HG02943 (cell line): ENCODE data around the gene FKBP11.
A peak's percentile ranks its signal among the peaks of the same experiment; 100 is the strongest.

ENCODE experiments used
- ATAC-seq: cut with Tn5 transposase; IDR thresholded peaks from one replicate; pipeline ENCODE4 v1.9.1; 2021; ENCODE audit warnings: mild to moderate bottlenecking, low read depth, moderate library complexity; ENCODE audit not compliant: unreplicated experiment

Gene FKBP11

DNA sequence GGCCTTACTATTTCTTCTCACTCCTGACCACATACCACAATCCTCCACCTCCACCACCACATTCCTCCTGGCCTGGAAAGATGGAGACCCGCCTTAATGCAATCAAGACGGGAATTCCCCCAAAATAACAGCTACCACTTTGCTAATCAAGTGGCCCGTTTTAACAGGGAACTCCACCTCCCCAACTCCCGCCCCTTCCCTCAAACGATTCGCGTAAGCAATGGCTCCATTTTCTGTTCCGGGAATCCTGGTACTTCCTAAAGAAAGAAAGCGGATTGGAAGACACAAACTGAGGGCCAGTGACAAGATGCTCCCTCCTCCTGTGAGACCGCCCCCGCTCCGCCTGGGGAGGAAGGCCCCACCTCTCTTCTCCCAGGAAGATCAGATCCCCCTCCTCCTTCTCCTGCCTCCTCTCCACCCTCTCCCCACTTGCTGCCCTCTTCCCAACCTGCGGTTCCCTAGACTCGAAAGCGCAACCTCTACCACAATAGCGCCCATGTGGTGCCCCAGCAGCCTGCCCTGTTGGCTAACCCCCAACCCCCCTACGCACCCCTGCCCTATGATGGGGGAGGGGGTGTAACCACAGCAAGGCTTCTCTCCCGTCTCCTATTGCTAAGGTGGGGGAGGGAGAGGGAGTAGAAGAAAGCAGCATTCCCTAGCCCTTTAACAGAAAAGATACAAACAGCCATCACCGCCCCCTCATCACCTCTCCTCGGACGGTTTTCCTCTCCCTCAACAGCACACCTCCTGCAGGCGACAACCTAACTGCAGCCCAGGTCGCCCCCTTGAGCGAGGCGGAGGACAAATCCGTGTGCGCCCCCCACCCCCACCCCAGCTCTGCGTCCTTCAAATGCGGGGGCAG lies 31.2 kb upstream of the FKBP11 start:
- peak; percentile 21 for ATAC-seq

DNA sequence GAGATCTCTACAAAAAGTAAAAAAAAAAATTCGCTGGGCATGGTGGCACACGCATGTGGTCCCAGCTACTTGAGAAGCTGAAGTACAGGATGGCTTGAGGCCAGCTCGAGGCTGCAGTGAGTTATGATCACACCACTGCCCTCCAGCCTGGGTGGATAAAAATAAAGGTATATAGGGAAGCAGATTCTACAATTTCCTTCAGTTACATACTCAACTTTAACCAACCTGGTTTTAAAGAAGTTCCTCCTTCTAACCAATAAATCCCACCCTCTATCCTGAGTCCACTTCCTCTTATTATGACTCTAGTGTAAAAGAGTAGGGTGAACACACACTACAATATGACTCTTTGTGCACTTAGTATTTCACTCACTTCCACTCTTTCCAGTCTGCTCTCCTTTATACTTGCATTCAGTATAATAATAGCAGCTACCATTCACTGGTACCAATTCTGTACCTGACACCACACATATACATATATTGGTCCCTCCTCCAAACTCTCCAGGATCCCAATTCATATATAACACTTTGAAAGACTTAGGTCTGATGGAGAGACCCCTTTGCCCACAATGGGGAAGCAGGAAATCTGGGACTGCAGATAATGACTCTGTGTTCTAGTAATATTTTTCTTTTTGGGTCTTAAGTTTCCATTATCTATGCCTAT lies 29.7 kb upstream of the FKBP11 start:
- ATAC-seq: no peak

DNA sequence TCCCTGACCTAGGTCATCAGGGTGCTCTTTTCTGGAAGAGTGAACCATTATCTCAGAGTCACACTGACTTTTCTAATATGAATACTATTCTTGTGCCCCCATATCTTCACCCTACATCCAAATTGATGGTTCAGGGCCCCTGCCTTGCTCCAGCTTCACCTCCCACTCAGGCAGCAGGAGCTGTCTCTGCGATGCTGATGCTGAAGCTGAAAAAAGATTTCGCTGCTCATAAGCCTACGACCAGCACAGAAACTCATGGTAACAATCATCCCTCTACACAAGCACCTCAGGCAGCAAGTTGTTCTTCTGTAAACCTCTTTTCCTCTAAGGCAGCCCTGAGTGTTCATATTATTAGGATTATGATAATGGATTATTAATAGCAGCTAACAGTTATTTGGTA lies 28.8 kb upstream of the FKBP11 start:
- no peak for ATAC-seq

DNA sequence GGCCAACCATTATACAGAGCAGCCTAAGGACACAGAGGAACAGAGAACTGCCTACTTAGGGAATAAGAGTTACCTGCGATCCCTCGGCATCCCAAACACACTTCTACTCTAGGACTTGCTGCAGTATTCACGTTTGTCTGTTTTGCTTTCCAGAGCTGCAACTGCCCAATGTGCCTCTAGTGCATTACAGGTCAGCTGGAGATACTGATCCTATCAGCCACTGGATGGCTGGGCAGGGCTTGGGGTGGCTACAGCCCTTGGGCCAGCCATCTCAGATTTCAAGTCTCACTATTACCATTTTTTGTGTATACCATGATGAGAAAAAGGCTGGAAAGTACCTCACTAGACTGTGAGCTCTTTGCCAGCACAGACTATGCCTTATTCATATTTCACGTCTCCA lies 27.4 kb upstream of the FKBP11 start:
- no peak for ATAC-seq

DNA sequence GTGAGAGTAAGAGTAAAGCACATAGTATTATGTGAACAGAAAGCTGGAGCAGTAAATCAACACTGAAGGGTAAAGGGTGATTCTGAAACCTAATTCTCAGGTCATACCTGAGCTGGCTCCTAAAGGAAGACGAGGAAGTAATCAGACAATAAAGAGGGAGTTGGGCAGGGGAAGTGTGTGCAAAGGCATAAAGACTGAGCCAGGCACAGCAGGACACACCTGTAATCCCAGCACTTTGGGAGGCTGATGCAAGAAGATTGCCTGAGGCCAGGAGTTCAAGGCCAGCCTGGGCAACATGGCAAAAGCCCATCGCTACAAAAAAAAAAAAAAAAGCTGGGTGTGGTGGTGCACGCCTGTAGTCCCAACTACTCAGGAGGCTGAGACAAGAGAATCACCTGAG lies 22.4 kb upstream of the FKBP11 start:
- no peak for ATAC-seq

DNA sequence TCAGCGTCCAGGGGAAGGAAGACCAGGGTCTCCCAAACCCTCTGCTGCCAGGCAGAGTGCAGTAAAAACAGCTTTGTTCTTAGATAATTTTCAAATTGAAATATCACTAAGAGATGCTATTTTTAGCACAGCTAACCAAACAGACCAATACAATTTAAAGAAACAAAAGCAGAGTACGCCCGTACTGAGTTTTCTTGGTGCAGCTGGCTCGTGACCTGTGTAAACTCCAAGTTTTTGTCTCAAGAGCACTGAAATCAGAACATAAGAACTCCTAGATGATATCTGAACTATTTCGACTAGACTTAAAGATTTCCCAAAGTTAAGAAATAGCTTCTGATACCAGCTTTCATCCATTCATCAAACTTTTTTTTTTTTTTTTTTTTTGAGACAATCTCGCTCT lies 21.7 kb upstream of the FKBP11 start:
- no peak for ATAC-seq

DNA sequence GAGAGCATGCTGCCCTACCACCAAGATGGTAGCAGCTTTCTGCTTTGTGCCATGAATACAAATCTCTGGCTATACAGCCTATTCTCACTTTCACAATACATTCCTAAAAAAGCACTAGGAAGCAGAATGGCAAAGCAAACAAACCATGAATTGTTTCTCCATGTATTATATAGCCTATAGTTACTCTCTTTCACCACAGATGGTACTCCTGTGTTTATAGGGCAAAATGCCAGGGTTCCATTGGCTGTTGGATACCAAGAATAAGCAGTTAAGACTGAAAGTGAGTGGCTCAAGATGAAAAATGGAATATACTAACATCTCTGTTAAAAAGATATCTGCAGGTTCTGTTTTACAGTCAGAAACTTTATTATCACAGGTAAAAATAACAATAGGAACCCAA lies 20.9 kb upstream of the FKBP11 start:
- no peak for ATAC-seq

DNA sequence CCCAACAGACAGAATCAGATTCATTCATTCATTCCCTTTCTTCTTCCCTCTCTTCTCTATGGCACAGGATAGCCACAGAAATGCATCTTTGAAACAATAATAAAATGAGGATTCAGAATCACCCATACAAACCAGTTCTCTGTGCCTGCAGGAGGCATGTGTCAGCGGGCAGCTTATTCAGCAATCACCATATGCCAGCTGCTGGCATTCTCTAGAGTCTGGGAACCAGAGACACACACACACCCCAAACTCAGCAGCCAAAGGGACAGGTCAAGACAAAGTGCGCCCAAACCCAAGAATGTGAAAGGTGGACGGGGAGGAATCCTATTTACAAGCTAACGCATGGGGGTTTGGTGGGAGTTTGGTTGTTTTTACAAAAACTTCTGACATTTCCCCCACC lies 17.9 kb upstream of the FKBP11 start:
- ATAC-seq: no peak

DNA sequence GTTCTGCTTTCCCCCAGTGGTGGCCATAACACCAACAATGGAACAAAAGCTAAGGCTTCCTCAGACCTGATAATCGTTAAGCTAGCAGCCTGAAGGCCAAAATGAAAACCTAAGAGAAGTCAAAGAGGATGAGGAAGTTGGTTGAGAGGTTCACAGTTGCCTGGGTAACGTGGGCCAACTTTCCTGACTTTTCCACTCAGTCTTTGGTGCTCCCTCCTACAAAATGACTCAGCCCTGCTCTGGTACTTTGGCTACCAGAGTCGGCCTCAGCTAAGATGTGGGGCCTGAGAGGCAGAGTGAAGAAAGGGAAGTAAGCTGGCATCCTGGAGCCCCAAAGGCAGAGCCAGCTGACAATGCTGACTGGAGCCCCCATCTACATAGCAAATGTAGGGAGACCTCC lies 14.9 kb upstream of the FKBP11 start:
- no peak for ATAC-seq

DNA sequence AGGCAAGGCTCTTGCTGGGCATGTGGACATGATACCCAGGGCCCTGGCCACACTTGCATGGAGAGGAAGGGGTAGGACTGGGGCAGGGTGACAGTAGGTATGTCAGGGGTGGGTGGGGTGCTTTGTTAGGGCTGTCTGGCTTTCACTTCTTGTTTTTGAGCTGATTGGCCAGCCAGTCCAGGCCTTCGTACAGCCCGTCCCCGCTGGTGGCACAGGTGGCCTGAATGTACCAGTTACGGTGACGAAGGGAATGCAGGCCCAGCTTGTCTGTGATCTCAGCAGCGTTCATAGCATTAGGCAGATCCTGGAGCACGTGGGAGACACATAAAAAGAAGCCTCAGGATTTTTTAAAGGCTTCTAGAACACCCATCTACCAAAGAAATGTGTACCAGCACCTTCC lies 13.5 kb upstream of the FKBP11 start:
- ATAC-seq: no peak

DNA sequence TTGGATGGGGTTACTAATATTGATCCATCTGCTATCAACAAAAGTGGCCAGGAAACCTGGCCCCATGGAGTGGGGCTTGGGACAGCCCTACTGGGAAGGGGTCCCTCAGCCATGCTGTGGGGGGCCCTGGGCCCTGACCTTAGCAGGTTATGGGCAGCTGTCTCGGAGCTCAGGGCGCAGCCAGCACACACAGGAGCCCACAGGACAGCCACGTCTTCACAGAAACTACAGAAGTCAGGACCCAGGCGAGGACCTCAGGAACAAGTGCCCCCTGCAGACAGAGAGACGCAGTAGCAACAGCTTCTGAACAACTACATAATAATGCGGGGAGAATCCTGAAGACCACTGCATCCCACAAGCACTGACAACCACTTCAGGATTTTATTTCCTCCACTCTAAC lies 11.9 kb upstream of the FKBP11 start:
- no peak for ATAC-seq

DNA sequence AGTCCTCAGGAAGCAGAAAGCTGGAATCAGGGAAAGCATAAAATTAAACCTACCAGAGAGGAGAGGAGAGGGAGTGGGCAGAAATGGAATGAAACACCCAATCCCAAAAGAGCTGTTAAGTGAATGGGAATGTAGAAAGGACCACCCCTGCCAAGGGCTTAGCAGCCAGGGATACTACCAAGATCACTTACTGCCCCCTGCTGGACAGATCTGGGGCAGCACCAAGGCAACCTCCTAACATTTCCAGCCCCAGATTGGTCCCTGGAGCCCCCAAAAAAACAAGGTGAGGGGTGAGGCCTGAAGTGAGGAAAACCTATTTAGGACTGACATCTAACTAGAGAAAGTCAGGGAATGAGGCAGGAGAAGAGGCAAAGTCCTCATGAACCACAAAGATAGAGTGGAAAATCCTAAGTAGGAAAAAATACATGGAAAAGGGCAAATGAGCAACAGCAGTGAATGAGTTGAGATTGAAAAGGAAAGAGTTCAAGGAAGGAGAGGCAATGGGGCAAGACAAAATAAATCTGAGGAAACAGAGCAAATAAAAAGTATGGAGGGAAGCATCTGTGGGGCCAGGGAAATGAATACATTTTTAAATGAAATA lies 11.2 kb upstream of the FKBP11 start:
- ATAC-seq: no peak

DNA sequence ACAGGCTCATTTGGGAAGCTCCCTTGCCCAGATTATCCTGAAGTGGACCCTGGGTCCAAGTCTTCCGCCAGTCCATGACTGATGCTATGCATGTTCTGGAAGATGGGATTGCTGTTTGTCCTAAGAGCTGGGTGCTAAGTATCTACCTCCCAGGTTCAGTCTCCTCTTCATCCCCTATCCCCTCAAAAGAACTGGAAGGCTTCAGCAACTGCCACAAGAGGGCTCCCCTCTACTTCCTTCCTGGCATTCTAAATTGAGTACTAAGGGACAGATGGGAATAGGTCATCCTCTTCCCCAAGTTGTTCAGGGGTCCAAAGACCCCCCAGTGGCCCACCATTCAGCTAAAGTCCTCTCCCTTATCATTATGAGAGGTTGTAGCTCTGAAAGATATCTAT lies 9.0 kb upstream of the FKBP11 start:
- ATAC-seq: no peak

DNA sequence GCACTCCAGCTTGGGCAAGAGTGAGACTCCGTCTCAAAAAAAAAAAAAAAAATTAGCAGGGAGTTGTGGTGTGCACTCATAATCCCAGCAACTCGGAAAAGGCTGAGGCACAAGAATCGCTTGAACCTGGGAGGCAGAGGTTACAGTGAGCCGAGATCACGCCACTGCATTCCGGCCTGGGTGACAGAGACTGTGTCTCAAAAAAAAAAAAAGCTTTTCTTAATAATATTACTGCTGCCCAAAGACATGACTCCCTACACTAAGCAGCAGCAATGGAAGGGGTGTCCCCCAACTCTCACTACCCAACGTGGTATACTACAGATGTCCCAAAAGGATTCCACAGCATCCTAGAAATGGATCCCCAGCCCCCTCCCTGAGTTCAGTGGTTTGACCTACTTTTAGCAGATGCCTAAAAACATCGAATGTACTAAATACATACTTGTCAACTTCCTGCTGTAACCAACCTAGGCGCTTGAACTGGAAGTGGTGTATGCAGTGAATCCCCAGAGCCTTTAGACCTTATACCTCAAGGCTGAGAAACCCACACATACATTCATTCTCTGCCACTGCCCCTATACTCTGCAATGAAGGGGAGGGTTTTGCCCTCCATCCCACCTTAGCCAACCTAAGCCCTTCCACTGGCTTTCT lies 8.5 kb upstream of the FKBP11 start:
- ATAC-seq: no peak

DNA sequence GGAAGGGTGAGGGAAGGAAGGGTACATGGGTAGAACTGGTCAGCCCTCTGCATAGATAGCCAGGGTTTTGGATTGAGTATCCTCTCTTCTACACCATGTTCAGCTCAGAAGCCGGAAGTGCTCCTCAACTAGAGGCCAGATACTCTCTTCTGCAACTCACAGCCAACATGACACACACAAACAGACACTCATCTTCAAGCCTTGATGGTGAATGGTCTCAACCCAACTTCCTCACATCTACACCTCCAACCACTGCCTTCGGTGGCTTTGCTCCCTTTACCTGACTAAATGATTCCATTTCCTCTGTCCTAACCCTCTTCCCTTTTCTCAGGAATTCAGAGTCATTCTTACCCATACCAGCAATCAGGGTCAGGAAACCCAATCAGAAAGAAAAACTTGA lies 7.6 kb upstream of the FKBP11 start:
- no peak for ATAC-seq

DNA sequence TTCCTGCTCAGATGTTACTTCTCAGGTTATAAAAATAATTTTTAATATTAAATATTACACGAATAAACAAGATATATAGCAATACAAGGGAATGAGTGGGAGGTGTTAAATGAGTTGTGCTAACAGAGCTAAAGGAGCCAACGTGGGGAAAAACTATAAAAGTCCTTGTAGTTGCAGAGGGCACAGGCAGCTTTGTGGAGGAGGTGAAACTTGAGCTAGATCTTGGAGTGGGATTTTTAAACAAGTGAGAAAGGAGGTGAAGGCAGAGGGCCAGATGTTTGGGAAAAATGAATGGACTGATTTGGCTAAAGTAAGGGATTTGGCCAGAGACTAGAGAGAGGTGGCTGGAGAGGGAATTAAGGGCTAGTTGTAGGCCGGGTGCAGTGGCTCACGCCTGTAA lies 5.2 kb upstream of the FKBP11 start:
- no peak for ATAC-seq

DNA sequence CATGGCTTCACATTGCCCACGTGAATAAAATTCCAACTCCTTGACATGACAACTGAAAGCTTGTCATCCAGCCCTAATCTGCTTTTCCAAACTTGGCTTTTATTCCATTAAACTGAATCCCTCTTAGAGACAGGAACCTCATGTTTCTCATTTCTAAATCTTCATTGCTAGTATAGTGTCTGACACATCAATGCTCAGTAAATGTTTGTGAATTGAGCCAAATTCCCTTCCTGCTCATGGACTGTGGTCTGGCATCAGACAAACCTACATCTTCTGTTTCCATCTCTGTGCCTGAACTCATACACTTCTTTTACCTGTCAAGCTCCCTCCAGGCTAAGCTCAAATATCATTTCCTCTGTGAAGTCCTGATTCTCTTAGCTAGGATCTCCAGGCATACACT lies 4.3 kb upstream of the FKBP11 start:
- no peak for ATAC-seq

DNA sequence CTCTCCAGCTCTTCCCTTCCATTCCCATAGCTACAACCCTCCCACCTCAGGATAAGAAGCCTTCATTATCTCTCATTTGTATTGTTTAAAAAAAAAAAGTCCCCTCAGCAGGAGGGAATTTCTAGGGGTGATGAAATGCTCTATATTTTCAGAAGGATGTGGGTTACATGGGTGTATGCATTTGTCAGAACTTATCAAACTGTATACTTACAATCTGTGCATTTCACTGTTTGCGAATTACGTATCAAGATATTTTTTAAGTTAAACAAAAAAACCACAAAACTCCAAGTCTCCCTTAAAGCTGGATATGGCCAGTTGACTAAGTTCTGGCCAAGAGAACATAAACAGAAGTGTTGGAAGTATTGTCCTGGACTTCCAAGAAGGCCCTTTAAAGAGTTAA lies 2.0 kb upstream of the FKBP11 start:
- ATAC-seq: no peak

DNA sequence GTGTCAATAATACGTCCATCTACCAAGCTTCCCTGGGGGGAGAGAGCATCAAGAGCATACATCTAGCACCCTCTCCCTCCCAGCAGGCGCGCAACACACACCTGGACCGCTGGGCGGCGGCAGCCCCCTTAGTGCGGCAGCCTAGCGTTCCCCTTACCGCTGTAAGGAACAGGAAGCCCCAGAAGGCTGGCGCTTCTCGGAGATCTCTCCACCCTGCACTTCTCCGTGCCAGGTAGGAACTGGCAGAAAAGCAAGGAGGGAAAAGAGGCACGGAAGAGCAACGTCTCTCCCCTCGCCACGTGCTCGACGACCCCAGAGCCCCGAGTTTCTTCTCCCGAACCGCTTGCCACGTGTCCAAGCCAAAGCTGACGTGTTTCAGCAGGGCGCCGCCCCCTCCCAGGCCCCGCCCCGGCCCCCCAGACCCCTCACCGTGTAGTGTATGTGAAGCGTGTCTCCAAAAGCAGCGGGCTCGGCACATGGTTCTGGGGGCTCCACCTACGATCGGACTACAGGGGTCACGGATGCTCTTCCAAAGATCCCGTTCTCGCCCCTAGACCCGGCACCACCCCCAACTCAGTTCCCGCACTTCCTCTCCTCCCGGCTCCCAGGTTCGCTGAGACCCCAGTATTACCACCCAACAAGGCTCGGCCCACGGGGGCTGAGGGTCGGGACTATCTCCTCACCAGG lies 532 bp downstream of the FKBP11 start:
- ATAC-seq: peak; percentile 80

DNA sequence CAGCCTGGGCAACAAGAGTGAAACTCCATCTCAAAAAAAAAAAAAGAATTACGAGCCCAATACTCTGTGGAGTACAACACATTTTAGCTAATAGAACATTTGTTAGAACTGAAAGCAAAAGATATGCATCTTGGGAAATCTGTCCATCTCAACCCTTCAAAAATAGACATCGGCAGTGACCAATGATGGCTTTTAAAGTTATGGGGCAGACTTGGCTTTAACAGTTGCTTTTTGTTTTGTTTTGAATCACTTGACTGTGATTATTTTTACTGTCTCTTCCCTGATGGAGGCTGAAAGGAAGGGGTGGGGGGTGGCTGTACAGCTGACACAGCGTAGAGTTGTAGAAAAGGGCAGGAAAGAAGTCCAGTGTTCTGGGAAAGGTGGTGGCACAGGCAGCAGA lies 2.2 kb downstream of the FKBP11 start:
- ATAC-seq: no peak
